HepG2 (cell line): Measurements from ENCODE around the gene MGA. TPM values are rescaled to one million over a fixed set of nuclear protein-coding genes. Genes with fewer than 3 reads are reported as not detected.

Source experiments
- ARID3A ChIP-seq: IDR thresholded peaks from 2 replicates; pipeline ENCODE4 v1.6.1; 2012; ENCODE audit warnings: low read depth, low read length, improper control_type of control experiment
- DRAP1 ChIP-seq: IDR thresholded peaks from 2 replicates; pipeline ENCODE4 v1.6.1; 2016; ENCODE audit warnings: missing genetic modification reagents, missing compliant biosample characterization
- FOXA1 ChIP-seq, 2 experiments: fragments of 450-650 bp in 1 of 2; sonication (generic) in 1 of 2; formaldehyde crosslinking in 1 of 2; IDR thresholded peaks; 2 replicates each; pipeline versions ENCODE4 v1.4.0 to v1.6.1; 2016 to 2020; ENCODE audit warnings: missing genetic modification reagents in 1 of 2
- FOXO1 ChIP-seq: sonication (generic); formaldehyde crosslinking; IDR thresholded peaks from 2 replicates; pipeline ENCODE4 v1.4.0; 2020; ENCODE audit warnings: missing genetic modification reagents
- FOXO4 ChIP-seq: sonication (generic); formaldehyde crosslinking; conservative IDR thresholded peaks from 2 replicates; pipeline ENCODE4 v1.8.1; 2023; ENCODE audit warnings: missing genetic modification reagents
- GATAD1 ChIP-seq: IDR thresholded peaks from 2 replicates; pipeline ENCODE4 v1.6.1; 2016; ENCODE audit warnings: missing genetic modification reagents, missing compliant biosample characterization
- HDAC2 ChIP-seq: sonication (generic); formaldehyde crosslinking; IDR thresholded peaks from 2 replicates; pipeline ENCODE4 v1.4.0; 2020; ENCODE audit warnings: missing genetic modification reagents
- HMG20A ChIP-seq: IDR thresholded peaks from 2 replicates; pipeline ENCODE4 v1.6.1; 2016; ENCODE audit warnings: borderline replicate concordance
- RFX5 ChIP-seq: IDR thresholded peaks from 2 replicates; pipeline ENCODE4 v1.6.1; 2011; ENCODE audit warnings: low read depth, low read length, improper control_type of control experiment
- SIX1 ChIP-seq: sonication (generic); formaldehyde crosslinking; IDR thresholded peaks from 2 replicates; pipeline ENCODE4 v1.4.0; 2020; ENCODE audit warnings: missing genetic modification reagents, borderline replicate concordance
- SP140L ChIP-seq: sonication (generic); formaldehyde crosslinking; IDR thresholded peaks from 2 replicates; pipeline ENCODE4 v1.4.0; 2020; ENCODE audit warnings: missing genetic modification reagents, borderline replicate concordance
- ZFP41 ChIP-seq: sonication (generic); formaldehyde crosslinking; IDR thresholded peaks from 2 replicates; pipeline ENCODE4 v1.4.0; 2020; ENCODE audit warnings: mild to moderate bottlenecking, missing genetic modification reagents, borderline replicate concordance
- ZNF142 ChIP-seq: sonication (generic); formaldehyde crosslinking; IDR thresholded peaks from 2 replicates; pipeline ENCODE4 v1.4.0; 2020; ENCODE audit warnings: missing genetic modification reagents
- ZNF274 ChIP-seq: sonication (generic); formaldehyde crosslinking; IDR thresholded peaks from 2 replicates; pipeline ENCODE4 v1.5.1; 2020; ENCODE audit warnings: mild to moderate bottlenecking, missing genetic modification reagents
- ZNF430 ChIP-seq: sonication (generic); formaldehyde crosslinking; IDR thresholded peaks from 2 replicates; pipeline ENCODE4 v1.9.0; 2021; ENCODE audit warnings: mild to moderate bottlenecking, missing genetic modification reagents
- ZNF451 ChIP-seq: sonication (generic); formaldehyde crosslinking; IDR thresholded peaks from 2 replicates; pipeline ENCODE4 v1.5.0; 2020; ENCODE audit warnings: mild to moderate bottlenecking, missing genetic modification reagents
- ZNF569 ChIP-seq: sonication (generic); formaldehyde crosslinking; IDR thresholded peaks from 2 replicates; pipeline ENCODE4 v1.5.0; 2020; ENCODE audit warnings: mild to moderate bottlenecking, missing genetic modification reagents, moderate library complexity, borderline replicate concordance
- ZNF678 ChIP-seq: sonication (generic); formaldehyde crosslinking; IDR thresholded peaks from 2 replicates; pipeline ENCODE4 v1.4.0; 2020; ENCODE audit warnings: mild to moderate bottlenecking, missing genetic modification reagents
- ZNF737 ChIP-seq: sonication (generic); formaldehyde crosslinking; IDR thresholded peaks from 2 replicates; pipeline ENCODE4 v1.5.0; 2020; ENCODE audit warnings: missing genetic modification reagents, mild to moderate bottlenecking, borderline replicate concordance
- ZNF777 ChIP-seq: sonication (generic); formaldehyde crosslinking; IDR thresholded peaks from 2 replicates; pipeline ENCODE4 v1.4.0; 2020; ENCODE audit warnings: missing genetic modification reagents
- polyA plus RNA-seq, 8 experiments: library from polyadenylated mRNA; depleted of rRNA in 3 of 8; stranded (reverse) in 7 of 8; unstranded in 1 of 8; fragments of >200 nt; fragmentation: Illumina TruSeq in 4 of 8; extraction: Trizol in 4 of 8; gene quantifications; 2 replicates each; pipeline versions ENCODE4 v1.2.1 to v1.2.3, GENCODE V29; 2011 to 2016; ENCODE audit warnings: low read depth in 4 of 8, missing spikeins in 1 of 8, mixed read lengths in 1 of 8; ENCODE audit not compliant: insufficient read depth in 1 of 8
- total RNA-seq, 5 experiments: library from RNA; depleted of rRNA; stranded (reverse); fragments of >200 nt; fragmentation: Illumina TruSeq; extraction: Trizol; gene quantifications; 2 replicates each; pipeline ENCODE4 v1.2.3, GENCODE V29; 2016; ENCODE audit warnings: low read depth in 1 of 5

Gene MGA
- total and polyA plus RNA-seq, 2 of the 13 experiments (the other 11 are each of a cell fraction or from before 2014, with no cell fraction given): 5.3 to 59.0 TPM

GRCh38 chr15:41621200-41622193, 38.7 kb upstream of the MGA start (continued):
- TF ChIP-seq DRAP1 (CRISPR knock-in tag): peak; percentile 78
- no peak for TF ChIP-seq FOXA1 (IDR thresholded peaks at IDR 0.05)
- no peak for TF ChIP-seq FOXA1 (CRISPR knock-in tag; IDR thresholded peaks at IDR 0.05)
- TF ChIP-seq HMG20A: no peak
- TF ChIP-seq ZNF777: peak; percentile 79
- no peak; the same call in 1 of the 2 replicates for TF ChIP-seq ZNF569
- peak; percentile 99 for TF ChIP-seq FOXO4 (CRISPR knock-in tag)
- TF ChIP-seq ARID3A: no peak; the same call in 1 of the 2 replicates
- peak; percentile 100 for TF ChIP-seq ZNF430 (CRISPR knock-in tag)
- peak; percentile 95 for TF ChIP-seq ZNF142 (CRISPR knock-in tag)
- peak; percentile 58; the same call in 1 of the 2 replicates for TF ChIP-seq HDAC2 (CRISPR knock-in tag)
- TF ChIP-seq FOXO1 (CRISPR knock-in tag): no peak; the same call in 1 of the 2 replicates
- peak; percentile 6; the same call in 1 of the 2 replicates for TF ChIP-seq SP140L
- no peak for TF ChIP-seq SIX1 (CRISPR knock-in tag)
- peak; percentile 96 for TF ChIP-seq ZNF737 (CRISPR knock-in tag)
- TF ChIP-seq GATAD1 (CRISPR knock-in tag): peak; percentile 87
- TF ChIP-seq ZNF678 (CRISPR knock-in tag): peak; percentile 99
- TF ChIP-seq ZNF451 (CRISPR knock-in tag): peak; percentile 87; the same call in 1 of the 2 replicates
- peak; percentile 98 for TF ChIP-seq ZNF274 (CRISPR knock-in tag)
- TF ChIP-seq ZFP41: peak; percentile 98
- no peak for TF ChIP-seq RFX5
